ENCODE results near the gene FOXB1. TPM values are rescaled to one million over a fixed set of nuclear protein-coding genes. Genes with fewer than 3 reads are reported as not detected.

Gene FOXB1
- total and polyA plus RNA-seq, 4 donors = 0.02 TPM; not detected in 3

- Histone ChIP-seq H3K36me3 (ENCODE audit: control insufficient read depth in 4 of 4, insufficient read depth in 4 of 4, low read length in 4 of 4) (no peaks in the 10 kb centered on the region), H3K4me3 (no peak overlapping the region), H3K27me3 (ENCODE audit: control insufficient read depth in 3 of 3, insufficient read depth in 3 of 3, low read length in 2 of 3) (peaks cover 0 to 40% (median 24%) of the 10 kb centered on the region in 3 donors), H3K4me1 (ENCODE audit: control insufficient read depth in 5 of 5, insufficient read depth in 5 of 5, low read length in 5 of 5) (no peaks in the 10 kb centered on the region), H3K9me3 (ENCODE audit: control insufficient read depth in 4 of 4, insufficient read depth in 3 of 4, low read length in 3 of 4) (peaks cover 0 to 6% (median 0%) of the 10 kb centered on the region in 4 donors), H3K27ac (ENCODE audit: low read depth in 1 of 2, low read length in 1 of 2) (no peak overlapping the region), H3K9ac (ENCODE audit: insufficient read depth in 1 of 2, low read length in 2 of 2) (no peak overlapping the region)
- ATAC-seq (ENCODE audit: insufficient read depth, low FRiP score) (no peak), DNase-seq (no peak)
- TF ChIP-seq CTCF (IDR thresholded peaks at IDR 0.05; ENCODE audit: control extremely low read depth, extremely low read depth) = no peak
- WGBS, 2 donors = 4 to 7% methylated on average over 2 of the region's 2 CpGs
Observed at GRCh38 chr15:60017538-60018520, 13.7 kb downstream of the FOXB1 start.

GRCh38 chr15:60020736-60021135, 16.6 kb downstream of the FOXB1 start:
- Histone ChIP-seq H3K9me3 (ENCODE audit: control insufficient read depth in 4 of 4, insufficient read depth in 3 of 4, low read length in 3 of 4) (peaks cover 0 to 6% (median 0%) of the 10 kb centered on the region in 4 donors), H3K4me1 (ENCODE audit: control insufficient read depth in 5 of 5, insufficient read depth in 5 of 5, low read length in 5 of 5) (no peaks in the 10 kb centered on the region), H3K27me3 (ENCODE audit: control insufficient read depth in 3 of 3, insufficient read depth in 3 of 3, low read length in 2 of 3) (peaks cover 3 to 18% (median 11%) of the 10 kb centered on the region in 3 donors), H3K4me3 (no peak overlapping the region), H3K36me3 (ENCODE audit: control insufficient read depth in 4 of 4, insufficient read depth in 4 of 4, low read length in 4 of 4) (no peaks in the 10 kb centered on the region), H3K27ac (ENCODE audit: low read depth in 1 of 2, low read length in 1 of 2) (no peak overlapping the region), H3K9ac (ENCODE audit: insufficient read depth in 1 of 2, low read length in 2 of 2) (no peak overlapping the region)
- TF ChIP-seq CTCF (IDR thresholded peaks at IDR 0.05; ENCODE audit: control extremely low read depth, extremely low read depth) = no peak
- 47 to 69% methylated on average over 3 of the region's 3 CpGs for WGBS, 2 donors
- ATAC-seq (ENCODE audit: insufficient read depth, low FRiP score) (no peak), DNase-seq (no peak)

GRCh38 chr15:60021589-60022378, 17.7 kb downstream of the FOXB1 start:
- TF ChIP-seq CTCF (IDR thresholded peaks at IDR 0.05; ENCODE audit: control extremely low read depth, extremely low read depth) = no peak
- no peaks in the 10 kb centered on the region for H3K4me1 ChIP-seq (ENCODE audit: control insufficient read depth in 5 of 5, insufficient read depth in 5 of 5, low read length in 5 of 5)
- peaks cover 3 to 10% (median 7%) of the 10 kb centered on the region in 3 donors for H3K27me3 ChIP-seq (ENCODE audit: control insufficient read depth in 3 of 3, insufficient read depth in 3 of 3, low read length in 2 of 3)
- H3K4me3 ChIP-seq = no peak overlapping the region
- WGBS, 2 donors = 80% methylated on average over 7 of the region's 7 CpGs
- DNase-seq = no peak
- no peaks in the 10 kb centered on the region for H3K36me3 ChIP-seq (ENCODE audit: control insufficient read depth in 4 of 4, insufficient read depth in 4 of 4, low read length in 4 of 4)
- H3K9me3 ChIP-seq (ENCODE audit: control insufficient read depth in 4 of 4, insufficient read depth in 3 of 4, low read length in 3 of 4) = peaks cover 0 to 6% (median 0%) of the 10 kb centered on the region in 4 donors
- no peak overlapping the region for H3K9ac ChIP-seq (ENCODE audit: insufficient read depth in 1 of 2, low read length in 2 of 2)
- no peak for ATAC-seq (ENCODE audit: insufficient read depth, low FRiP score)
- H3K27ac ChIP-seq (ENCODE audit: low read depth in 1 of 2, low read length in 1 of 2) = no peak overlapping the region
